Memory B cell (primary cell): ENCODE measurements around the gene PRCC.

Experiments used
- ATAC-seq: fragments of 150-1000 bp; cut with Tn5 transposase; 2 replicates; pipeline ENCODE4 v1.10.0; 2021; ENCODE audit warnings: low read depth, mild to moderate bottlenecking, moderate library complexity
- DNase-seq, 2 donors: peaks; one replicate each; pipeline ENCODE4 v3.0.0; 2022; ENCODE audit warnings: low spot score in 2 of 2
- H3K27ac Mint-ChIP-seq: one replicate; pipeline ENCODE4 v1.8.0; 2022; ENCODE audit warnings: mild to moderate bottlenecking, moderate library complexity, mixed read lengths
- H3K27me3 Mint-ChIP-seq: one replicate; pipeline ENCODE4 v1.8.0; 2022; ENCODE audit warnings: mixed read lengths
- H3K36me3 Mint-ChIP-seq: one replicate; pipeline ENCODE4 v1.8.0; 2022; ENCODE audit warnings: mild to moderate bottlenecking, mixed read lengths
- H3K4me1 Mint-ChIP-seq: one replicate; pipeline ENCODE4 v1.8.0; 2022; ENCODE audit warnings: mixed read lengths
- H3K4me3 Mint-ChIP-seq: one replicate; pipeline ENCODE4 v1.8.0; 2022; ENCODE audit warnings: mild to moderate bottlenecking, moderate library complexity, mixed read lengths
- H3K9me3 Mint-ChIP-seq: one replicate; pipeline ENCODE4 v1.8.0; 2022; ENCODE audit warnings: mixed read lengths

The PRCC gene

DNA sequence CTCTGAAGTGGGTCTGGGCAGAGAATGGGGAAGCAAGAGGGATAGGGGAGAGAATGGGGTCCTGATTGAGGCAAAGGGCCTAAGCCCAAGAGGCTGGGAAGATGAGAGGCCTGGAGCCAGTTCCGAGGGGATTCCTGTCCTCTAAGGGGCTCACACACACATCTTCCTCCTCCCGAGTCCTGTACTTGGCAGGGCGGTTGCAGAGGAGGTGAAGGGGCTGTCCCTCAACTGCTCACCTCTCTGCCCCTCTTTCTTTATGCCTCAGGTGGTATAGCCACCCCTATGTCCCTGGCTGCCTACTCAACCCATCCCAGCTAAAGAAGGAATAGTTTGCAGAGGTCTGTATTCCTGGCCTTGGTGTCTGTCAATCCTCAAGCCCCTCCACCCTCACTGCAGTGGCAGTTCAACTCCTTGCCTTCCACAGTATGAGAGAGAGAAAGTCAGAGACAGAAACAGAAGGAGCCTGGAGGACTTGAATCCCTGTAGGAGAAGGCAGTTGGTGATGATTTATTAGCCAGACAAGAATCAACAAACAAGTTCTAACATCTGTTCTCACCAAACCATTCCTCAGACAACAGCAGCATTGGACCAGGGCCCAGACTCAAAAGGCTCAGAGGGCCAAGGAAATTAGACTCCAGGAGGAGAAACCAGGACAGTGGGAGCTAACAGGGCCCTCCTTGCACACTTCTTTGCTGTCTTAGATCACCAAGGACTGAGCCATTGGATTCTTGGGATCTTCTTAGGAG lies 38.6 kb downstream of the PRCC start:
- Mint-ChIP-seq H3K4me1 (peaks cover 3% of the 10 kb centered on the region), H3K4me3 (no peak overlapping the region), H3K36me3 (peaks cover 6% of the 10 kb centered on the region), H3K27me3 (no peaks in the 10 kb centered on the region), H3K9me3 (no peaks in the 10 kb centered on the region), H3K27ac (no peak overlapping the region)
- no peak for DNase-seq
- no peak for ATAC-seq

DNA sequence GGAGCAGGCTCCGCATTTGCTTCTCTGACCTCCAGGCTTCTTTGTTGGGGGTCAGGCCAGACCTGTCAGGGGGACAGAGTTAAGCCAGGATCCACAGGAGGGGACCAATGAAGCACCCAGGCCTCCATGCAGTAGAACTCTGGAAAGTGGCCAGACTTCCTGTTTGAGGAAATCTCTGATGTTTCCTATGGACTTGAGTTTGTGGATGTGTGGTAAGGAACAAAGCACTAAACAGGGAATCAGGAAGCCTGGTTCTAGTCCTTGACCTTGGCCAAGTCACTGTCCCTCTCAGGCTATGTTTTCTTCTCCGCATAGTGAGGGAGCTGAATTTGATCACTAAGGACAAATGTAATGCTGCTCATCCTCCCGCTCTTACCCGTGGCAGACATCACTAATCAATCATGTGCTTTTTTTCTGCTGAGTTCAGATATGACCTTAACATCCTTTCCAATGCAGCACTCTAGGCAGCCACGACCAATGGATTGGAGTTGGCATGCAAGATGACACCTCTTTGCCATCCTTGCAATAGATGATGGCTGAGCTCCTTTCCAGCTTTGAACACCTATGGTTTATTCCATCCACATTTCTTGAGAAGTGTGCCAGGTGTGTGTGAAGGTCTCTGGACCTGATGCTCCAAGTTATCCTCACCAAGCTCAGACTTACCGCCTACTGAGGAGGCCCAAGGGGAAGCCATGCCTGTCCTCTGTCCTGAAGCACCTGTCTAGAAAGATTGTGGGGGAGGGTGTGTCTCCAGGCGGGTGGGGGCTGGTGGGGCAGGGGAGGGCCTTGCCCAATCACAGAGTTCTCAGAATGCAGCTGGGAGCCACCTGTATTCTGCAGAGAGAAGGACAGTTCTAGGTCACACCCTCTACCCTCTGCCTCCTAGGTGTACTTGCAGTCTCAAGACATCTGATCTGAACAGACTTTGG lies 39.4 kb downstream of the PRCC start:
- DNase-seq (no peak), ATAC-seq (no peak)
- Mint-ChIP-seq H3K27ac (no peak overlapping the region), H3K4me1 (peaks cover 3% of the 10 kb centered on the region), H3K9me3 (no peaks in the 10 kb centered on the region), H3K36me3 (peaks cover 2% of the 10 kb centered on the region), H3K4me3 (no peak overlapping the region), H3K27me3 (no peaks in the 10 kb centered on the region)

DNA sequence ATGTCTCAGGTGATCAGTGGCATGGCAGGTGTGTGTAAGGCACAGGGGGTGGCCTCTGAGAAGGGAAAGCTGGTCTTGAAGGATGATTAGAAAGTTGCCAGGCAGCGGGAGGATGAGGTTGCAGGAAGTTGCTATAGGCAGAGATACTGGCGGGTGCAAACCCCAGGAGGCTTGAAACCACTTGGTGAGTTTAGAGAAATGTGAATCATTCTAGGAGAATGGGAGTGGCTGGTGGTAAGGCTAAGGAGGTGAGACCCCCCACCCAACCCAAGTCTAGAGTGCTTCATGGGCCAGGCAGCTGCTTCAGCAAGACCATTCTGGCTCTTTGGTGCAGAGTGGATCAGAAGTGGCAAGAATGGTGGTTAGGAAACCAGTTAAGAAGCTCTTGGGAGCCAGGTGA lies 40.3 kb downstream of the PRCC start:
- Mint-ChIP-seq H3K4me1 (peaks cover 3% of the 10 kb centered on the region), H3K36me3 (peaks cover 2% of the 10 kb centered on the region), H3K4me3 (no peak overlapping the region), H3K27ac (no peak overlapping the region), H3K27me3 (peaks cover 3% of the 10 kb centered on the region), H3K9me3 (no peaks in the 10 kb centered on the region)
- ATAC-seq (no peak), DNase-seq (no peak)

DNA sequence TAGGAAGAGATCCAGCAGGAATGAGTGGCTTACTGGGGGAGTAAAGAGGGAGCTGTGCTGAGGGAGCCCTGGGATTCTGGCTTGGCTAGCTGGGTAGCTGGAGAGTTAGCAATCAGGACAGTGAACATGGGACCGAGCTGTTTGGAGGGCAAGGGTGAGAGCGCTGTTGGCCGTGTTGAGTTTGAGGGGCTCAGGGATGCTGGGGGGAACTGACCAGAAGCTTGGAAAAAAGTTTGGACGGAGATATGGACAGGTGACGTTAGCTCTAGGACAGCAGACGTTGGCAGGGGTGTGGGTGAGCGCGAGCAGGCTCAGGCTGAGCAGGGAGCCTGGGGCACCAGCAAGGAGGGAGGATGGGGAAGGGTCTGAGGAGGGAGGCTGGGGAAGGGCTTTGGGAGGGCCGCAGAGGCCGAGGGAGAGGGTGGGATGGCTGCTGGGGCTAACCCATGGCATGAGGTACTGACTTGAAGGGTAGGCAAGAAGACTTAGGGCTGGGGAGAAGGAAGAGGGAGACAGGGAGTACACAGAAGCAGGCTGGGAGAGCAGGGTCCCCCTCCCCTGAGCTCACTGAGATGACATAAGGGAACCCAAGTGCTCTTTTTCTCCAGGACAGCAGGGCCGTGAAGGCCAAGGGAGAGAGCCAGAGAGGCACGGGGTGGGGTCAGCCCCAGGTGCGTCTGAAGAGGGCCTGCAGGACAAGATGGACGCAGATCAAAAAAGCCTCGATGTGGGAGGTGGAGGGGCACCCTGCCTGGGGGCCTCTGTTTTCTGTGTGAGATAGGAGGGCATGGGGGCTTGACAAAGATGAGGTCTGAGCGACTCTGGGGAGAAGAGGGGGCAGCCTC lies 41.1 kb downstream of the PRCC start:
- H3K27me3 Mint-ChIP-seq, result peaks cover 3% of the 10 kb centered on the region
- peaks cover 6% of the 10 kb centered on the region for H3K4me1 Mint-ChIP-seq
- no peak overlapping the region for H3K27ac Mint-ChIP-seq
- ATAC-seq (no peak), DNase-seq (no peak)
- H3K9me3 Mint-ChIP-seq, result no peaks in the 10 kb centered on the region
- H3K4me3 Mint-ChIP-seq, result no peak overlapping the region
- H3K36me3 Mint-ChIP-seq, result peaks cover 2% of the 10 kb centered on the region

DNA sequence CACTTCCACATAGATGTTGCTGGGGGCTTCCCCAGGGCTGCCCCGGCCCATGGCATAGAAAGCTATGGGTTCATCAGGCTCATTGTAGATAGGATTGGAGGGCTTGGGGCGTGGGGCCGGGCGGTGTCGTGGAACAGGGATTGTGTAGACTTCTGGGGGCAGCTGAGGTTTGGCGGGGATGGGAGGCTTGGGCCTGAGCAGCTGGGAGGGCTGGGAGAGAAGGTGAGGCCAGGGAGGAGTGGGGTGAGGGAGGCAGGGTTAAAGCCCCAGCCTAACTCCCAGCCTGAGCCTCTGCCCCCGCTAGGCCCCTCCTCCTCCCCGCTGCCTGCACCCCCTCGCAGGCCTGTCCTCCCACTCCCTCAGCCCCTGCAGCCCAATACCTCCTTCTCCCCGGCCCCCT lies 41.9 kb downstream of the PRCC start:
- DNase-seq (no peak), ATAC-seq (no peak)
- Mint-ChIP-seq H3K9me3 (no peaks in the 10 kb centered on the region), H3K4me1 (peaks cover 6% of the 10 kb centered on the region), H3K27ac (no peak overlapping the region), H3K4me3 (no peak overlapping the region), H3K36me3 (peaks cover 2% of the 10 kb centered on the region), H3K27me3 (peaks cover 3% of the 10 kb centered on the region)

DNA sequence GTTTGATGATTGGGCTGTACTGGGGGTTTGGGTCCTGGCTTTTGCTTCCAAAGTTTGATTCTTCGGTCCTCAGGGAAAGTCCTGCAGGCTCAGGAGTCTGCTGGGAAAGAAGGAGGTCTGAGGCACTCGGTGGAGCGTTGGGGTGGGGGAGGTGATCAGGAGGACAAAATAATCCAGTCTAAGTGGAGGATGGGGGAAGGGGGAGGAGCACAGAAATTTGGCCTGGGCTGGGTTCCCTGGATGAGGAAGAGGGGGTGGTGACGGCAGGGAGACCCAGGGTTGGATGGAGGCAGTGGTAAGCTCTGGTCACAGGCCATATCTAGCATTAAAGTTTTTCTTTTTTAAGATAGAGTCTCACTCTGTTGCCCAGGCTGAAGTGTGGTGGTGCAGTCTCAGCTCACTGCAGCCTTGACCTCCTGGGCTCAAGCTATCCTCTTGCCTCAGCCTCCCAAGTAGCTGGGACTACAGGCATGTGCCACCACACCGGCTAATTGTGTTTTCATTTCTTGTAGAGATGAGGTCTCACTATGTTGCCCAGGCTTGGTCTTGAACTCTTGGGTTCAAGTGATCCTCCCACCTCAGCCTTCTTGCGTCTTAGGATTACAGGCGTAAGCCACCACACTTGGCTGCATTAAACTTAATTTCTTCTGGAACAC lies 42.5 kb downstream of the PRCC start:
- no peak overlapping the region for H3K4me3 Mint-ChIP-seq
- no peak overlapping the region for H3K27ac Mint-ChIP-seq
- H3K36me3 Mint-ChIP-seq, result peaks cover 2% of the 10 kb centered on the region
- H3K9me3 Mint-ChIP-seq, result no peaks in the 10 kb centered on the region
- peaks cover 3% of the 10 kb centered on the region for H3K27me3 Mint-ChIP-seq
- no peak for DNase-seq
- peaks cover 6% of the 10 kb centered on the region for H3K4me1 Mint-ChIP-seq
- no peak for ATAC-seq

DNA sequence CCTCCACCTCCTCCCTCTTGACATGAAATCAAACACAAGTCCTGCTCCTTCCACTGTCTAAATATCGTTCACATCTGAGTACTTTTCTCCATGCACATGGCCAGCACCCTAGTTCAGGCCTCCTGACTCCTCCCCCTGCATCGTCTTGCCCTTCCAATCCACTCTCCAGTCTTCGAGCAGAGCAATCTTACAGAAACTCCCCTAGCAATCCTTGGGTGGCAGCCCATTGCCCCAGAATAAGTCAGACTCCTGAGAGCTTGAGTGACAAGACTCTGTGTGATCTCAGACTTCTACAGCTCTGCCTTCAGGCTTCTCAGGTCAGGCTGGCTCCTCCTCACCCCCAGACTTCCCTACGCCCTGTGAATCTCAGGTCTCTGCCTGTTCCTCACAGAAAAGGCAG lies 43.8 kb downstream of the PRCC start:
- H3K27ac Mint-ChIP-seq, result no peak overlapping the region

DNA sequence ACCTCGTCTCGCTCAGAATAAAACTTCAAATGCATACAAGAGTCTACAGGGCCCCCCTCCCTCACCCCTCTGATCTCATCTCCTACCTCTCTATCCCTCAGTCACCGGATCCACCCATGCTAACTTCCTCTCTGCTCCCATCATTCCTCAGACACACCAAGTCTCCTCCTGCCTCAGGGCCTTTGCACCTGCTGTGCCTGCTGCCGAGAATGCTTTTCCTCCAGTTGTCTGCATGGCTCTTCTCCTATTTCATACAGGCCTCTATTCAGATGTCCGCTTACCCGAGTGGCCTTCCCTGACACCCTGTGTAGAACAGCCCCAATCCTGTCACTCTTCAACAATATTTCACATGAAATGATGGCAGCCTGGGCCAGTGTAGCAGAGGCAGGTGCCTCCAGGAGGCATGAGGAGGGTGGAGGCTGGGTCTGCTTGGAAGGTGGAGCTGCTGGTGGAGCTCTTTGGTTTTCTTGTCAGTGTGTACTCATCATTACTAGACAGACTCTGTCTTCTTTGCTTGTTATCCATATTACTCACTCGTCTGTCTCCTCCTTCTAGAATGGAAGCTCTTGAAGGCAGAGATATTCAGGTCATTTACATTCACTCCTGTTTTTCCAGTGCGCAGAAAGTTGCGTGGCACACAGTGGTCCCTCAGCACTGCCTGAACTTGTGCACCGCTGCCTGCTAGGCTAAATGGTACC lies 45.1 kb downstream of the PRCC start:
- H3K27ac Mint-ChIP-seq, result no peak overlapping the region
- H3K4me3 Mint-ChIP-seq, result peak overlapping the region; percentile 21
- H3K27me3 Mint-ChIP-seq, result peaks cover 3% of the 10 kb centered on the region
- no peak for DNase-seq
- H3K36me3 Mint-ChIP-seq, result no peaks in the 10 kb centered on the region
- H3K9me3 Mint-ChIP-seq, result no peaks in the 10 kb centered on the region
- no peak for ATAC-seq
- peaks cover 19% of the 10 kb centered on the region for H3K4me1 Mint-ChIP-seq

More for the DNA sequence above, 43.8 kb downstream of the PRCC start:
- H3K9me3 Mint-ChIP-seq, result no peaks in the 10 kb centered on the region
- ATAC-seq (no peak), DNase-seq (no peak)
- peaks cover 11% of the 10 kb centered on the region for H3K4me1 Mint-ChIP-seq
- peaks cover 3% of the 10 kb centered on the region for H3K27me3 Mint-ChIP-seq
- no peak overlapping the region for H3K4me3 Mint-ChIP-seq
- H3K36me3 Mint-ChIP-seq, result peaks cover 2% of the 10 kb centered on the region

DNA sequence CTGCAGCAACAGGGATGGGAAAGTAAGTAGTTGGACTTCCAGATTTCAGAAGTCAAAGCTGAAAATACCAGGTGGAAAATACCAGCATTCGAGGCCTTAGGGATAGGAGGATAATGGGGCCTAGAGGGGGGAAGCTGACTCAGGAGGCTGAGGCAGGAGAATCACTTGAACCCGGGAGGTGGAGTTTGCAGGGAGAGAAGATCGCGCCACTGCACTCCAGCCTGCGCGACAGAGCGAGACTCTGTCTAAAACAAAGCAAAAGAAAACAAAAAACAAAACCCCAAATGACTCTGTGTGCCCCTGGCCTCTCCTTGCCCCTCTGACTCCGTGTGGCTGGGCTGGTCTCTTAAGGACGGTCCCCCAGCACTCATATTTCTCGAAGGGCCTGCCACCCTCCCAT lies 46.0 kb downstream of the PRCC start:
- peak overlapping the region; percentile 85 for H3K4me3 Mint-ChIP-seq
- H3K27me3 Mint-ChIP-seq, result peaks cover 3% of the 10 kb centered on the region
- H3K36me3 Mint-ChIP-seq, result no peaks in the 10 kb centered on the region
- ATAC-seq, result no peak
- no peaks in the 10 kb centered on the region for H3K9me3 Mint-ChIP-seq
- H3K4me1 Mint-ChIP-seq, result peaks cover 17% of the 10 kb centered on the region
- H3K27ac Mint-ChIP-seq, result no peak overlapping the region
- no peak for DNase-seq

DNA sequence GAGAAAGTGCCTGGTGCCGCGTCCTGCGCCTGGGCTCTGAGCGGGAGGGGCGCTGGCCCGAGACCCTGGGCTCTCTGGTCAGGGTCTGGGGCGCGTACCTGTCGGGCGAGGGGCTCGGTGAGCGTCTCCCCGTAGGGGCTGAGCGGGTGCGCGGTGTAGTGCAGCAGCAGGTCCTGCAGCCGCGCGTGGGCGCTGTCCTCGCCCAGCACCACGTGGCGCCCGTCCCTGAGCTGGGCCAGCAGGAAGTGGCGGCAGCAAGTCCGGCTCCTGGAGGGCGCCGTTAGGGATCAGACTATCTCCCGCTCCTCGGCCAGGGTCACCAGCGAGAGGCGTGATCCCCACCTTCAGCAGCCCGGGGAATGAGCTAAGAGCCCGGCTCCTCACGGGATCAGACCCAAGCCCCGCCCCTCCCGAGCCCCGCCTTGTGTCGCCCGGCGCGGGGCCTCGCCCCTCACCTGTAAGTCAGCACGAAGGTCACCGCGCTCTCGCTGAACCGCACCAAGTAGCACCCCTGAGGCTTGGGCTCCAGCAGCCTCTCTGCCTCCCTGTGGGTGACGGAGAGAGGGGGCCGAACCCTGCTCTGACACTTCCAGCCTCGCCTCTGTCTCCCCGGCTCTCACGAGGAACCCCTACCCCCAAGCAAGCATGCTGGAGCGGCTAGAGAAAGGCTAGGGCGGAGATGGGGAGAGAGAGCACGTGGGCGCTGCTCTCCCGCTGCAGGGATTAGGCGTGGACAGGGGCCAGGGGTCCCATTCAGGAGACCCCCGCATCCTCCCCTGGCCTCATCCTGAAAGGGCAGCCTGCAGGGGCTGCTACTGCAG lies 46.6 kb downstream of the PRCC start:
- peak; percentile 35 to 66 for DNase-seq
- Mint-ChIP-seq H3K4me3 (peak overlapping the region; percentile 85), H3K27ac (no peak overlapping the region), H3K27me3 (peaks cover 3% of the 10 kb centered on the region), H3K36me3 (no peaks in the 10 kb centered on the region), H3K9me3 (no peaks in the 10 kb centered on the region), H3K4me1 (peaks cover 17% of the 10 kb centered on the region)
- peak; percentile 55 for ATAC-seq

DNA sequence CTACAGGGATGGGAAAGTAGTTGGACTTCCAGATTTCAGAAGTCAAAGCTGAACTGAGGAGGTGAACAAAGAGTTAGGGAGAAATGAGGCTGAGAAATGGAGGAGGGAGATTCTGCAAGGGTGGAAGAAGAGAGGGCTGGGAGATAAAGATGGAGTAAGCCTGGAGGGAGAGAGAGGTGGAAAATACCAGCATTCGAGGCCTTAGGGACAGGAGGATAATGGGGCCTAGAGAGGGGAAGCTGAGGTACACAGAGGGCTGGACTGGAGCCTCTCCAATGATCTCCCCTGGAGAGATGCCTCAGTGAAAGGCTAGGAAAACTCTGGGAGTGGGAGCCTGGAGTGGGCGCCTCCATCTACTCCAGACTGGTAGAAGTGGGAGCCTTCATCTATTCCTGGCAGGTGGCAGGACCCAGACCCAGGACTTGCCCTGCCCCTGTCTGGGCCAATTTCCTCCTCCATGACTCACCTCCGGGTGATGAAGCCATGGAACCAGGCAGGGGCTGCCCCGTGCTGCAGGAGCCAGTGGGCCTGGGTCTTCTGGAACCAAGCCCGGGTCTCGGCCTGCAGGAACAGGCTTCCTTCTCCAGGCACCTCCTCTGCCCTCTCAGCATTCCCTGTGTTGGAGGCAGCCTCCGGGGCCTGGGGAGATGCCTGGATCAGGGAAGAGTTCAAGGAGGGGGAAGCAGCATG lies 47.4 kb downstream of the PRCC start:
- Mint-ChIP-seq H3K4me1 (peaks cover 17% of the 10 kb centered on the region), H3K36me3 (no peaks in the 10 kb centered on the region), H3K27me3 (peaks cover 3% of the 10 kb centered on the region), H3K27ac (no peak overlapping the region), H3K4me3 (peak overlapping the region; percentile 85), H3K9me3 (no peaks in the 10 kb centered on the region)
- ATAC-seq, result no peak
- no peak for DNase-seq

DNA sequence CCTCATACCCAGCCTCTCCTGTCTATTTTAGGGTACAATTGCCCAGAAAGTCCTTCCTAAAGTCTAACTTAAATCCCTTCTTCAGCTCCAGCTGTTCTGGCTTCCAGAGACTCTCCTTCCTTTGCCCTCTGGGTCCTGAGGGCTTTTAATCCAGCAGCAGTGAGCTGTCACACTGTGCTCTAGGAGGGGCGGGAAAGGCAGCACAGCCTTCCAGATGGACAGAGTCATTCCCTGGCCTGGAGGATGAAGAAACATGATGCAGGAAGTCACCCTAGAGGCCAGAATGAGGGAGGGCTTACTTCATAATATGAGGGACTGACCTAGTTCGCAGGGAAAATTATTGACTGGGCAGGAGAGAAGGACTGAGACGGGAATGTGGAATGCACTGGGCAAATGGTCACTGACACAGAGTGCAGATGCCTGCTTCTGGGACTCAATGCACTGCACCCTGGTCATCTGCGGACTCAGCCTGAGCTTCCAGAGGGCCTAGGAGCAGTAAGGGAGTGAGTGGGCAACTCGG lies 48.0 kb downstream of the PRCC start:
- Mint-ChIP-seq H3K36me3 (no peaks in the 10 kb centered on the region), H3K27ac (peak overlapping the region; percentile 87), H3K4me1 (peaks cover 17% of the 10 kb centered on the region), H3K4me3 (peak overlapping the region; percentile 39), H3K9me3 (no peaks in the 10 kb centered on the region), H3K27me3 (peaks cover 3% of the 10 kb centered on the region)
- ATAC-seq (no peak), DNase-seq (no peak)
